ENCODE measurements around the gene SULT4A1.
"Not testable (repeated sequence)": the region's sequence is repeated elsewhere in the genome, so short reads cannot be mapped to it uniquely, and the experiment has no call there.

Gene SULT4A1

DNA sequence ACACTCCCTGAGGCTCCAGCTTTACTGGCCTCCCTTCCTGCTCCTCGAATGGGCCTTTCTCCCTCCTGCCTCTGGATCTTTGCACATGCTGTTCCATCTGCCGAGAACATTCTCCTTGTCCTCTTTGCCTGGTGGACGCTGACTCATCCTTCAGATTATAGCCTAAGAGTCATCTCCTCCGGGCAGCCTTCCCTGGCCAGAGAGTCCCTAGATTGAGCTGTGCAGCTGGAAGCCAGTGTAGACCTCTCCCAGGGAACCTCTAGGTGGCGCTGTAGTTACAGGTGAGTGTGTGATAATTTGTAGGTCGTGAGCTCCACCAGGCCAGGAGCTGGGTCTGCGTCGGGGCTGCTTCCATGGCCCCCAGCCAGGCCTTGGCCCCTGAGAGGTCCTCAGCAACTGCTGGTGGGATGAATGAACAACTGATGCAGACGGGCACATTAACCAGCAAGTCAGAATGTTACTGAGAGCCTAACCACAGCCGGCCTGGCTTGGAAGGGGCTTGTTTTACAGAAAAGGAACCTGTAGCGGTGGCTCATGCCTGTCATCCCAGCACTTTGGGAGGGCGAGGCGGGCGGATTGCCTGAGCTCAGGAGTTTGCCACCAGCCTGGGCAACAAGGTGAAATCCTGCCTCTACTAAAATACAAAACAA is 20.8 kb upstream of the SULT4A1 start:
- H2AFZ ChIP-seq (ENCODE audit: low read depth, low read length) = no peak overlapping the region
- no peak overlapping the region for H3K4me3 ChIP-seq (ENCODE audit: low read length)
- H3K36me3 ChIP-seq (ENCODE audit: insufficient read depth, low read length) = no peaks in the 10 kb centered on the region
- H3K27me3 ChIP-seq (ENCODE audit: insufficient read depth, low read length) = no peaks in the 10 kb centered on the region
- no peaks in the 10 kb centered on the region for H3K9me3 ChIP-seq (ENCODE audit: low read length)
- peaks cover 8% of the 10 kb centered on the region for H3K4me1 ChIP-seq (ENCODE audit: insufficient read depth, low read length)

DNA sequence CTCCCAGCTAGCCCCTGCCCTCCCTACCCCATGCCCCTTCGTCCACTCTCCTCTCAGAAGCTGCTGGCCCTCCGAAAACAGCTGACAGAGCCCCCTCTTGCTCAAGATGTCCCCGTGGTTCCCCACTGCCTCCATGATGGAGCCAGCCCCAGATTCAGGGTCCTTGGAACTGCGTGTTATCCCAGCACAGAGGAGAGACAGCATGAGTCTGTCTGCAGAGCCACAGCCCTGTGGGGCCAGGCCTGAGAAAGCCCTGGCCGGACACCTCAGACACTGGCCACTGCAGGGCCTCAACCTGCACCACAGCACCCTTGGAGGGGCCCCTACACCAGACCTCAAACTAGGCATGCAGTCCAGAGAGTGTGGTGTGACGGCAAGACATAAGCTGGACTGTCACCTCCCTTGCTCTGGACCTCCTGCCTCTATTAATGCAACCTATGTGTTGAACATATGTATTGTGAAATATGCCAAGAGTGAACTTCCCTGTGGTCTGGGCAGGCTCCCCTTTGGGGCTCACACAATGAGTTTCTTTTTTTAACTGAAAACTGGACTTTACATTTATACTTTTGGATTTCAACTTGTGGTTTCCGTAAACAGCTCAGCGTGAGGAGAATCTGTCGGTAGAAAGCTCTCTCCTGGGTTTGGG is 19.9 kb upstream of the SULT4A1 start:
- Histone ChIP-seq H3K4me1 (ENCODE audit: insufficient read depth, low read length) (peaks cover 9% of the 10 kb centered on the region), H3K36me3 (ENCODE audit: insufficient read depth, low read length) (no peaks in the 10 kb centered on the region), H3K4me3 (ENCODE audit: low read length) (no peak overlapping the region), H2AFZ (ENCODE audit: low read depth, low read length) (no peak overlapping the region), H3K27me3 (ENCODE audit: insufficient read depth, low read length) (peaks cover under 1% of the 10 kb centered on the region), H3K9me3 (ENCODE audit: low read length) (no peaks in the 10 kb centered on the region)

DNA sequence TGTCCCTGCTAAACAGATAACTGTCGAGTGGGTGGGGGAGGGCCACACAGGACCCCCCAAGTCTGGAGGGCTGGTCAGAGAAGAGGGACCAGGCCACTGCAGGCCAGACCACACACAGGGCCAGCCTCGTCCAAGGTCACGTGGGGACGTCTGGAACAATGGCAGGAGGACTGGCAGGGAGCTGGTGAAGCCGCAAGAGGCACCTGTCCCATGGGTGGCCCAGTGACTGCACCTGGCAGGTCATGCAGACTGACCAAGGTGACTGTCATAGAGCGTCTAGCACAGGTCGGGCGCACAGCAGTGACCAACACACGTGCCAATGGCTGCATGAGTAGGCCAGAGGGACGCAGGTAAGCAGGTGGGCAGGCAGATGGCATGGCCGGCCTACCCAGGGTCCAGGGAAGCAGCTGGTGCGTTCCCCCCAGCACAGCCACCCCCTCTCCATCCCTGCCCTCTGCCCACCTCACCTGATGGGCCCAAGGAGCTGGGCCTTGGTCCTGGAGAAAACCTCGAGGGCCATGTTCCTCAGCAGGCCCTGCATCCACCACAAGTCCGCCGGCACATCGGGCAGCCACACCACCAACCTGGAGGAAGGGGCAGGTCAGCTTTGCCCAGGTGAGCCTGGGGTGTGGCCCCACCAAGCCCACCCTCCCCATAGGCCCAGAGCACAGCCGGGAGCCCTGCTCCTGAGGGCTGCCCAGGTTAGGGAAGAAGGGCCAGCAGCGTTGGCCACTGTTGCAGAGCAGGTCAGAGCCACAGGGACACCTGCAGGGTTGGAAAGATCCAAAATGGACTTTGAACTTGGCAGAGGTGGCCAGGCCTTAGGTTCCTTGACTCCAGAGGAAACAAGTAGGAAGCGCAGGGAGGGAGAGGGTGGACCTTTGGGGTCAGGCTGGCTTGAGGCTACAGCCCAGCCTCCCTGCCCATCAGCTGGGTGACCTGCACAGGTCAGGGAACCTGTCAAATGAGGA is 19.1 kb upstream of the SULT4A1 start:
- Histone ChIP-seq H3K36me3 (ENCODE audit: insufficient read depth, low read length) (no peaks in the 10 kb centered on the region), H2AFZ (ENCODE audit: low read depth, low read length) (no peak overlapping the region), H3K27me3 (ENCODE audit: insufficient read depth, low read length) (peaks cover 9% of the 10 kb centered on the region), H3K9me3 (ENCODE audit: low read length) (no peaks in the 10 kb centered on the region), H3K4me1 (ENCODE audit: insufficient read depth, low read length) (peaks cover 9% of the 10 kb centered on the region), H3K4me3 (ENCODE audit: low read length) (no peak overlapping the region)

DNA sequence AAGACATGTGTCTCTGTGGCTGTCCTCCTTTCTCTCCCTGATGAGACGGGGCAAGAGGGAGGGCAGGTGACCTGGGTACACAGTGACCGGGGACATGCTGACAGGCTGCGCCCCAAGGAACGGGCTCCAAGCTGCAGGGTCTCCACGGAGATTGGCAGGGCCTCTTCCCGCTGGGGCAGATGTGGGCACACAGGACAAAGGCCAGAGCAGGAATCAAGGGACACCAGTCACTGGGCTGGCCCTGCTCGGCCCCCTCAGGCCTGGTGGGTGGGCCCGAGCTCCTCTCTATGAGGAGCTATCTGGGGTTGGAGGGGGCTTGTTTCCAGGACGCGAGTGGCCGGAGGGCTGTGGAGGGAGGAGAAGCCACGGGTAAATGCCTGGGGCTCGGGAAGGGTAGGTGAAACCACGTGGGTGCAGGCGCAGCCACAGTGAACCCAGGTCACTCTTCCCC is 18.3 kb upstream of the SULT4A1 start:
- Histone ChIP-seq H3K36me3 (ENCODE audit: insufficient read depth, low read length) (no peaks in the 10 kb centered on the region), H2AFZ (ENCODE audit: low read depth, low read length) (no peak overlapping the region), H3K9me3 (ENCODE audit: low read length) (no peaks in the 10 kb centered on the region), H3K4me1 (ENCODE audit: insufficient read depth, low read length) (peaks cover 9% of the 10 kb centered on the region), H3K27me3 (ENCODE audit: insufficient read depth, low read length) (peaks cover 13% of the 10 kb centered on the region), H3K4me3 (ENCODE audit: low read length) (no peak overlapping the region)

DNA sequence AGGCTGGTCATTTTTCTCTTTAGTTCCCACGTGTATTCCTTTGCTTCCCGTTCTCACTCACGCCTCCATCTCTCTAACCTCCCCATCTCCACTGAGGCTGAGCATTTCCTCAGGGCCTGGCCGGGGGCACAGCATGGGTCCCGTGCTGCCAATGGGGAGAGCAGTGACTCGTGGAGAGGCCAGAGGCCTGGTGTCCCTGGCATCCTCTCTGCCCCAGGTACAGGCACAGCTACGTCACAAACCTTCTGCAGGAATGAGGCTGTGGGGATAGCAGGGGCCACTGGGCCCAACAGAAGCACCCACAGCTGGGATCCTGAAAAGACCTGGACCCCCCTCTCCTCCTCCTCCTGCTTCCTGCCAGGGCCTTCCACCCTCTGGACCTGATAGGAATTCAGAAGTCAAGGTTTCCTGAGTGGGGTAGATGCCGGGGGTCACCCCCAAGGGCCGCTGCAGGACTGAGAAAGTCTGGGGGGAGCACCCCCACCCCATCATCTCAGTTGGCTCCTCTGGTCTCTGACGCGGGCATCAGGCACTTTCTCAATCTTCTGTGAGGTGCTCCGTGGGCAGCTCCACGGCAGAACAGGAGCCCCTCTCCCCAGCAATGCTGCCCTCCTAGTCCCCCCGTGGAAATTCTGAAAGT is 17.7 kb upstream of the SULT4A1 start:
- no peaks in the 10 kb centered on the region for H3K36me3 ChIP-seq (ENCODE audit: insufficient read depth, low read length)
- no peaks in the 10 kb centered on the region for H3K9me3 ChIP-seq (ENCODE audit: low read length)
- H3K4me1 ChIP-seq (ENCODE audit: insufficient read depth, low read length) = peaks cover 9% of the 10 kb centered on the region
- H3K27me3 ChIP-seq (ENCODE audit: insufficient read depth, low read length) = peaks cover 13% of the 10 kb centered on the region
- no peak overlapping the region for H3K4me3 ChIP-seq (ENCODE audit: low read length)
- no peak overlapping the region for H2AFZ ChIP-seq (ENCODE audit: low read depth, low read length)

DNA sequence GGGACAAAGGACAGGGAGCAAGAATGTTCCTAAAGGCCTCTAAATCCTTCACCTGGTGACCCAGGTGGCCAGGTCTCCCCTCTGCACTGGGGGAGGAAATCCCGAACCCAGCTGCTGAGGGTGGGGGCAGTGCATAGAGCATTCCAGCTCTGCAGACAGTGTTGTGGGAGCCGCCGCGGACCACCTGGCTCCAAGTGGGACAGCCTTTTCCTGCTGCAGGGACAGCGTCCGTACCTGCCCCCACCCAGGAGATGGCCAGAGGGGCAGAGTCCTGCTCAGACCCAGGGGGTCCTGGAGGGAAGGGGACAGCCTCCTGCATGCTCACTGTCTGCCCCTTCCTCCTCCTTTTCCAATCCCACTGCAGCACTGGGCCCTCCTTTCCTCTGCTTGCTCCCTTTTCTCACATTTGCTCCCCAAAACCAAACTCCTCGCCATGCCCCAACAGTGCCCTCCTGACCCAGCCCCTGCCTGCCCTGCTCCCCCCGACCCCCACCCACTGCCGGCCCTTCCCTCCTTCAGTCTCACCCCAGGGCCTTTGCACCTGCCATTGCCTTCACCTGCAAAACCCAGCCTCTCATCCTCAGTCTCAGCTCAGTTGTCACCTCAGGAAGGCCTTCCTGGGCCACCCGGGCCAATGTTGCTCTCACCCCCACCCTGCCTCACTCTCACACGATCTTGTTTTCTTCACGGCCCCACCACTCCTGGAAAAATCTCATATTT is 16.7 kb upstream of the SULT4A1 start:
- peaks cover 9% of the 10 kb centered on the region for H3K4me1 ChIP-seq (ENCODE audit: insufficient read depth, low read length)
- no peaks in the 10 kb centered on the region for H3K36me3 ChIP-seq (ENCODE audit: insufficient read depth, low read length)
- H3K4me3 ChIP-seq (ENCODE audit: low read length) = no peak overlapping the region
- no peaks in the 10 kb centered on the region for H3K9me3 ChIP-seq (ENCODE audit: low read length)
- H2AFZ ChIP-seq (ENCODE audit: low read depth, low read length) = no peak overlapping the region
- peaks cover 13% of the 10 kb centered on the region for H3K27me3 ChIP-seq (ENCODE audit: insufficient read depth, low read length)

DNA sequence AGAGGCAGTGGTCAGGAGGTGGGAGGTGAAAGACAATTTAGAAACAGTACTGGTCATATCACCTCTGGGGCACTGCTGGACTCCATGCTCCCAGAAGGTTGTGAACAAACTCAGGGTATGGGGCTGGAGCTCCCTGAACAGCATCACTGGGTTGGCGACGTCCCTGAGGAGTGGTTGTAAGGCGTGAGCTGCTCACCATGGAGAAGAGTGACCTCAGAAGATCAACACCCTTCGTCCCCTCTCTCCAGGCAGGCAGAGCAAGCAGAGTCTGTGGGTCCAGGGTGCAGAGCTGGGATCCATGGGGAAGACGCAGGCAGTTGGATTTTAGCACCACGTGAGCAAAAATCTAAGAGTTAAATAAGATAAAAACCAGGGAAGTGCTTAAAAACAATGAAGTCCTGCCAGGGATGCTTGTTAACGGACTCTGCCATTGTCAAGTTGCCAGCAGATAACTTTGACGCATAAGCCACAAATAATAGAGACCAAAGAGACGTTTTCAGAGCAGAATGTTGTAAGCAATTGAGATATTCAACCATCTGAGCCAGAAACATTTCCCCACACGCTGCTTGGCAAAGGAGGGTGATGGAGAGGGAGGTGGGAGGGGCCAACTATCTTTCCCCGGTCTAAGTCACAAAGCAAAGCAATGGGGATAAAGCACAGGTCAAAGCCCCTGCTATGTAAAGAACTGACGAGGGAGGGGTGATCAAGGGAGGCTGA is 15.9 kb upstream of the SULT4A1 start:
- Histone ChIP-seq H3K27me3 (ENCODE audit: insufficient read depth, low read length) (peaks cover 13% of the 10 kb centered on the region), H2AFZ (ENCODE audit: low read depth, low read length) (no peak overlapping the region)

DNA sequence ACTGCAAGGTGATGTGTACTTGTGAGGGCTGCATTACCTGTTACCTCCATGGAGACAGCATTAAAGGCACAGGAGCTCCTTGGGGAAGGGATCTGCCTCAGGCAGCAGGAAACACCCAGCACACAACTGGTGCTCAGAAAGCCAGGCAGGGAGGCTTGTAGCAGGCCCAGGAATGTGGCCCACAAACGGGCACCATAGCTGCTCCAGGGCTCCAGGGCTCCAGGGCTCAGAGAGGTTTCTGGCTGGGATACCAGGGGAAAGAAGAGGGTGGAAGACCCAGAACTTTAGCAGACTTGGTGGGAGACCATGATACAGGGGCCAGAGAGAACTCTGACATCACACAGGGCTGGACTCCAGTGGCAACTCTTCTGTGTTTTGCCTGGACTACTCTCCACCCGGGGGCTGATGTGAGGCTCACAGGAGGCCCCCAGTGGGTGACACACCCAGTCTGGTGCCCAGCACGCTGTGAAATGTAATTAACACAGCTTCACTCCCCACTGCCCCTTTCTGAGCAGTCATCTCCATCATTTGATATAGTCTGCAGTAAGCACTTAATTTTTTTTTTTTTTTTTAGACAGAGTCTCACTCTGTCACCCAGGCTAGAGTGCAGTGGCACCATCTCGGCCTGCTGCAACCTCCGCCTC is 14.7 kb upstream of the SULT4A1 start:
- peaks cover 13% of the 10 kb centered on the region for H3K27me3 ChIP-seq (ENCODE audit: insufficient read depth, low read length)
- no peaks in the 10 kb centered on the region for H3K9me3 ChIP-seq (ENCODE audit: low read length)
- peaks cover 9% of the 10 kb centered on the region for H3K4me1 ChIP-seq (ENCODE audit: insufficient read depth, low read length)
- no peaks in the 10 kb centered on the region for H3K36me3 ChIP-seq (ENCODE audit: insufficient read depth, low read length)
- H3K4me3 ChIP-seq (ENCODE audit: low read length) = no peak overlapping the region
- H2AFZ ChIP-seq (ENCODE audit: low read depth, low read length) = no peak overlapping the region

More for the DNA sequence above, 15.9 kb upstream of the SULT4A1 start:
- Histone ChIP-seq H3K9me3 (ENCODE audit: low read length) (no peaks in the 10 kb centered on the region), H3K4me3 (ENCODE audit: low read length) (no peak overlapping the region), H3K4me1 (ENCODE audit: insufficient read depth, low read length) (peaks cover 9% of the 10 kb centered on the region), H3K36me3 (ENCODE audit: insufficient read depth, low read length) (no peaks in the 10 kb centered on the region)

DNA sequence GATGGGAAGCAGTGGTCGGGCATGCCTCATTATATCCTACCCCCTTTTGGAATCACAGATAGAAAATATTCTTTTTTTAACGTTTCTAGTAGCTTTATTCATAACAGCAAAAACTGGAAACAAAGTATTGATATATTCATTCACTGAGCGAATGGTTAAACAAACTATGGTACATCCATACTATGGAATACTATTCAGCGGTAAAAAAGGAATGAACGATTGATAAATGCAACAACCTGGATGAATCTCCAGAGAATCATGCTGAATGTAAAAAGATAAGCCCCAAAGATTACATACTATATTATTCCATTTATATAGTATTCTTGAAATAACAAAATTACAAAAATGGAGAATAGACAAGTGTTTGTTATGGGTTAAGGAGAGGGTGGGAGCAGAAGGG is 7.5 kb upstream of the SULT4A1 start:
- H3K27me3 ChIP-seq (ENCODE audit: insufficient read depth, low read length) = no peaks in the 10 kb centered on the region
- H3K36me3 ChIP-seq (ENCODE audit: insufficient read depth, low read length) = no peaks in the 10 kb centered on the region
- H3K4me3 ChIP-seq (ENCODE audit: low read length) = no peak overlapping the region
- H3K4me1 ChIP-seq (ENCODE audit: insufficient read depth, low read length) = no peaks in the 10 kb centered on the region
- H3K9me3 ChIP-seq (ENCODE audit: low read length) = no peaks in the 10 kb centered on the region
- H2AFZ ChIP-seq (ENCODE audit: low read depth, low read length) = no peak overlapping the region

DNA sequence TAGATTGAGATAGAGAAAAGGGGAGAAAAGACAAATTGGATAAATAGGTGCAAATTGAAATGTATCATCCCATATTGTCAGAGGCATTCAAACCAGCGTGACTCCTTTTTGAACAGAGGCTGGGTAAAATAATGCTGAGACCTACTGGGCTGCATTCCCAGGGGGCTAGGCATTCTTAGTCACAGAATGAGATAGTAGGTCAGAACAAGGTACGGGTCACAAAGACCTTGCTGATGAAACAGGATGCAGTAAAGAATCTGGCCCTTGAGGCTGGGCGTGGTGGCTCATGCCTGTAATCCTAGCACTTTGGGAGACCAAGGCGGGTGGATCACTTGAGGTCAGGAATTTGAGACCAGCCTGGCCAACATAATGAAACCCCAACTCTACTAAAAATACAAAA is 6.7 kb upstream of the SULT4A1 start:
- not testable (repeated sequence) for H3K27me3 ChIP-seq (ENCODE audit: insufficient read depth, low read length); H3K4me3 ChIP-seq (ENCODE audit: low read length); H3K9me3 ChIP-seq (ENCODE audit: low read length); H3K36me3 ChIP-seq (ENCODE audit: insufficient read depth, low read length); H3K4me1 ChIP-seq (ENCODE audit: insufficient read depth, low read length); H2AFZ ChIP-seq (ENCODE audit: low read depth, low read length)

DNA sequence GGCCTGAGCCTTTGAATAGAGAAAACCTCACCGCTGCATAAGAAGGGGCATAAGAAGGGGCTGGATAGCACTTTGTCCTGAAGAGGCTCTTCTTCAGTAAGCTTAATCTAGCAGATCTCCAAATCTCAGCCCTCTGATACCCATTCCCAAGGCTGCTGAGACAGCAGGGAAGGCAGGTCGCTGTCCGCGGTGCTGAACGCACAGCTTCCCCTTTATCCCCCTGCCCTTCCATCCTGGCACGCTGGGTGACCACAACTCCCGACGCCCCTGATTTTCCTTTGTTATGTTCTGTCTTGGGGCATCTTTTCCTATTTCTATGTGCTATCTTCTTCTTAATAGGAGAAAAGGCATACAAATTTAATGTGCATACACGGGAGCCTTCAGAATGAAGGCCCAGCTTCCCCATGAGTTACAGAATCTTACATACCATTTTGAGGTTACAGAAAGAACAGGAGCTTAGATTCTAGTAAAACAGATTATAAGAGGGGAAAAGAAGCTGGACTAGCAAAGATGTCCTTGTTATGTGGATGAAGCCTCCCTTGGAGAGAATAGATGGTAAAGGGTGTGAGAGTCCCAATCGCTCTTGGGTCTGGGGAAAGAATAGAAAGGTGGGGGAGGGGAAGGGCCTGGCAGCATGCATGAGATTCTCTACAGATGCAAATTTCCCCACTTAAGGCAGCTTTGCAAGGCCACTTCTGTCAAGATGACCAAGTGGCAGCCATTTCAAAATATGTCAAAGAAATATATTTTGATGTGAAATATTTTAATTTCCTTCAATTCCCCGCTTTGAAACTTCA is 5.7 kb upstream of the SULT4A1 start:
- Histone ChIP-seq H2AFZ (ENCODE audit: low read depth, low read length) (no peak overlapping the region), H3K4me1 (ENCODE audit: insufficient read depth, low read length) (no peaks in the 10 kb centered on the region), H3K27me3 (ENCODE audit: insufficient read depth, low read length) (no peaks in the 10 kb centered on the region), H3K4me3 (ENCODE audit: low read length) (no peak overlapping the region), H3K9me3 (ENCODE audit: low read length) (no peaks in the 10 kb centered on the region), H3K36me3 (ENCODE audit: insufficient read depth, low read length) (no peaks in the 10 kb centered on the region)
